Right lobe of liver (tissue), 6 donors: ENCODE data around the gene ADAM8. TPM values are rescaled to one million over a fixed set of nuclear protein-coding genes. Genes with fewer than 3 reads are reported as not detected.
"Not testable (repeated sequence)": the region's sequence is repeated elsewhere in the genome, so short reads cannot be mapped to it uniquely, and the experiment has no call there.

Experiments used
- ATAC-seq, 4 donors: fragments of 200-7000 bp; cut with Tn5 transposase; one replicate each; pipeline ENCODE4 v1.9.1; 2020; ENCODE audit warnings: mild to moderate bottlenecking in 4 of 4, moderate library complexity in 4 of 4
- DNase-seq, 3 donors: peaks; one replicate each; pipeline ENCODE4 v3.0.0-alpha.2; 2020
- H3K27ac ChIP-seq, 3 donors: fragments of 200-600 bp; one replicate each; pipeline ENCODE4 v1.8.0; 2022
- H3K27me3 ChIP-seq, 2 donors: fragments of 200-600 bp; one replicate each; pipeline ENCODE4 v1.8.0; 2022
- H3K36me3 ChIP-seq, 4 donors: fragments of 200-600 bp; sonication (generic) in 1 of 4; one replicate each; pipeline versions ENCODE4 v1.5.1 to v1.8.0; 2017 to 2022; ENCODE audit warnings: control low read depth in 1 of 4
- H3K4me1 ChIP-seq, 4 donors: fragments of 200-600 bp; sonication (generic) in 1 of 4; one replicate each; pipeline versions ENCODE4 v1.5.1 to v1.8.0; 2017 to 2022; ENCODE audit warnings: control low read depth in 1 of 4
- H3K4me3 ChIP-seq, 3 donors: fragments of 200-600 bp; one replicate each; pipeline ENCODE4 v1.8.0; 2022
- H3K9me3 ChIP-seq, 4 donors: fragments of 200-600 bp; sonication (generic) in 1 of 4; one replicate each; pipeline versions ENCODE4 v1.5.1 to v1.8.0; 2017 to 2022; ENCODE audit warnings: control low read depth in 1 of 4
- POLR2A ChIP-seq: fragments of 450-650 bp; IDR thresholded peaks from one replicate; pipeline ENCODE4 v1.6.1; 2017; ENCODE audit warnings: antibody characterized with exemption, mild to moderate bottlenecking
- WGBS: methylation state at CpG from one replicate; pipeline ENCODE4 v1.1.6; 2018; ENCODE audit warnings: low coverage, low lambda C conversion rate; ENCODE audit not compliant: insufficient coverage; ENCODE audit errors: missing lambda C conversion rate; 5-methylcytosine and 5-hydroxymethylcytosine counted together
- intact Hi-C, 2 donors: fragments of 100-400 bp; cut with DNase I; formaldehyde crosslinking; loops; one replicate each; pipeline versions ENCODE4 v1.11.2 to v1.14.1; 2022
- total RNA-seq, 6 experiments: library from RNA; depleted of rRNA in 2 of 6; stranded (reverse); fragments of >200 nt in 2 of 6; fragmentation: NEBNext Ultra II Directional in 3 of 6; extraction: Animal tissue kit (Norgen Biotek cat#: 25700) in 3 of 6; gene quantifications; one replicate each; pipeline versions ENCODE4 v1.1.0 to v1.2.4, GENCODE V29; 2016 to 2023
- TF ChIP-seq, protein P1 (sequence below), 4 donors: fragments of 200-600 bp in 3 of 4; fragments of 450-650 bp in 1 of 4; IDR thresholded peaks; one replicate each; pipeline versions ENCODE4 v1.5.1 to v1.8.0; 2016 to 2022; ENCODE audit warnings: antibody characterized with exemption in 4 of 4, mild to moderate bottlenecking in 2 of 4
- donor health status: DM: no; HTN: yes; CAD: no.
- donor health status: DM: no; HTN: no; CAD: no.
- donor health status: DM: no; HTN: no; CAD: no.
- donor health status: DM: no; HTN: yes; CAD: no.
- donor health status: DM: no; HTN: yes; CAD: no.

ADAM8 gene
- total RNA-seq, 6 experiments from 2014 or later = 2.6 to 8.8 (median 5.2) TPM

GRCh38 chr10:133235265-133235855 is 41.3 kb downstream of the ADAM8 start:
- Histone ChIP-seq H3K27ac (no peak overlapping the region), H3K27me3 (peaks cover 0 to 4% of the 10 kb centered on the region in 2 donors), H3K9me3 (no peaks in the 10 kb centered on the region), H3K4me3 (no peak overlapping the region), H3K4me1 (peaks cover 0 to 9% (median 0%) of the 10 kb centered on the region in 4 donors), H3K36me3 (no peaks in the 10 kb centered on the region)
- DNase-seq = no peak
- ATAC-seq = peak; percentile 8 to 38 (median 20)
- 0% methylated on average over 7 of the region's 48 CpGs for WGBS
- TF ChIP-seq POLR2A = no peak
- TF ChIP-seq, protein P1, sequence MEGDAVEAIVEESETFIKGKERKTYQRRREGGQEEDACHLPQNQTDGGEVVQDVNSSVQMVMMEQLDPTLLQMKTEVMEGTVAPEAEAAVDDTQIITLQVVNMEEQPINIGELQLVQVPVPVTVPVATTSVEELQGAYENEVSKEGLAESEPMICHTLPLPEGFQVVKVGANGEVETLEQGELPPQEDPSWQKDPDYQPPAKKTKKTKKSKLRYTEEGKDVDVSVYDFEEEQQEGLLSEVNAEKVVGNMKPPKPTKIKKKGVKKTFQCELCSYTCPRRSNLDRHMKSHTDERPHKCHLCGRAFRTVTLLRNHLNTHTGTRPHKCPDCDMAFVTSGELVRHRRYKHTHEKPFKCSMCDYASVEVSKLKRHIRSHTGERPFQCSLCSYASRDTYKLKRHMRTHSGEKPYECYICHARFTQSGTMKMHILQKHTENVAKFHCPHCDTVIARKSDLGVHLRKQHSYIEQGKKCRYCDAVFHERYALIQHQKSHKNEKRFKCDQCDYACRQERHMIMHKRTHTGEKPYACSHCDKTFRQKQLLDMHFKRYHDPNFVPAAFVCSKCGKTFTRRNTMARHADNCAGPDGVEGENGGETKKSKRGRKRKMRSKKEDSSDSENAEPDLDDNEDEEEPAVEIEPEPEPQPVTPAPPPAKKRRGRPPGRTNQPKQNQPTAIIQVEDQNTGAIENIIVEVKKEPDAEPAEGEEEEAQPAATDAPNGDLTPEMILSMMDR (IDR thresholded peaks at IDR 0.05) = no peak
- intact Hi-C loops = no loop called here

GRCh38 chr10:133234796-133235195 is 41.9 kb downstream of the ADAM8 start:
- H3K27me3 ChIP-seq, H3K4me3 ChIP-seq, H3K4me1 ChIP-seq, intact Hi-C loops, DNase-seq, H3K27ac ChIP-seq, ATAC-seq, H3K9me3 ChIP-seq, H3K36me3 ChIP-seq: not testable (repeated sequence)
- WGBS = 35% methylated on average over 10 of the region's 10 CpGs

DNA sequence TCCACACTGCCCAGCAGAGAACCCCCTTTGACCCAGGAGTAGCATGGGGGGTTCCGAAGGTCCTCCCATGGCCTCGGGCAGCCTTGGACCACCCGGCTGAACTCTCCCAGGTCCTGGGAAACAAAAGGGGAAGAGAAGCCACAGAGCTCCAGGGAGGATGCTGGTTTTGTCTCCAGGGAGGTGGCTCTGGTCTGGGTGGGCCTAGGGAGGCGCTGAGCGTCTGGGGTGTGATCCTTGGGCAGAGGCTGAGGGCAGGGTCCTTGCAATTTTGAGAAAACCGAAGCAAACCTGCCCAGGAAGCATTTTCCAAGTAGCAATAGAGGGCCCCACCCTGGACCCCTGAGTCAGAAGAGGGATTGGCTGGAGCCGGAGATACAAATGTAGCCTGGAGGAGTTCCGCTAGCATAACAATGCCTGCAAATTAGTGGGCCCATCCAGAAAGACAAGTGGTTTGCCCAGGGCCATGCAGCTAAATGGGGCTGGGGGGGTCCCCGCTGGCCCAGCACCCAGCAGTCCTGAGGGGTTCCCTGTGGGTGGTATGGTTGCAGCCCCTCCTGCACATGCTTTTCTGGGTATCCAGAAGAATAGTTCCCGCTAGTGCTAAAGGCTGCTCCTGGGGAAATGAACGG is 44.6 kb downstream of the ADAM8 start:
- H3K4me3 ChIP-seq = no peak overlapping the region
- intact Hi-C loops = no loop called here
- no peak for TF ChIP-seq POLR2A
- TF ChIP-seq, protein P1 (IDR thresholded peaks at IDR 0.05) = no peak
- no peaks in the 10 kb centered on the region for H3K9me3 ChIP-seq
- peaks cover 0 to 9% (median 0%) of the 10 kb centered on the region in 4 donors for H3K4me1 ChIP-seq
- H3K27ac ChIP-seq = no peak overlapping the region
- DNase-seq (no peak), ATAC-seq (no peak)
- H3K27me3 ChIP-seq = peaks cover 0 to 13% of the 10 kb centered on the region in 2 donors
- 33% methylated on average over 8 of the region's 11 CpGs for WGBS
- H3K36me3 ChIP-seq = no peaks in the 10 kb centered on the region

DNA sequence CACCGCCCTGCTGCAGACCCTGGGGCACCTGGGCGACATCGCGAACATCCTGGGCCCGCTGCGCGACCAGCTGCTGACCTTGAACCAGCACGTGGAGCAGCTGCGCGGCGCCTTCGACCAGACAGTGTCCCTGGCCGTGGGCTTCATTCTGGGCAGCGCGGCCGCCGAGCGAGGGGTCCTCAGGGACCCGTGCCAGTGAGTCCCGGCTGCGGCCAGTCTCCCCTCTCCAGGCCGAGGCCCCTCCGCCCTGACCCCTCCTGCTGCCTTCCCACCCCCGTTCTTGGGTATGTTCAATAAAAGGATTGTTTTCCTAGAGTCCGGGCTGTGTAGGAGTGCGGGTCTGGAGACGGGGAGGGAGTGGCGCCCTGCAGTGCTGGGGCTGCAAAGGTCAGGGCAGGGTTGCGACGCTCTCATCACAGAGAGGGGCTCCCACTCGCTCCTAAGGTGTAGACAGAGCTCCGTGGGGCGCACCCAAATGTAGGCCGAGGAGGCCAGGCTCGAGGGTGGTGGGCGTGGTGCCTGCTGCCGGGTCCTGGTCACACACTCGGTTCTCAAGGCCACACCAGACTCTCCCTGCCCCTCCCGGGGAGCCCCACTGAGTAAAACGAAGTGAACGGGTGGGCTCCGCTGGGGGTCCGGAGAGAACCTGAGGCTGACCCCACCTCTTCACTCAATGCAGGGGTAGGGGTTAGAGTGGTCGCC is 45.3 kb downstream of the ADAM8 start:
- Histone ChIP-seq H3K4me3 (no peak overlapping the region), H3K4me1 (peaks cover 0 to 3% (median 0%) of the 10 kb centered on the region in 4 donors), H3K36me3 (no peaks in the 10 kb centered on the region), H3K9me3 (no peaks in the 10 kb centered on the region), H3K27ac (no peak overlapping the region), H3K27me3 (peaks cover 0 to 13% of the 10 kb centered on the region in 2 donors)
- no peak for ATAC-seq
- intact Hi-C loops = no loop called here
- WGBS = 5% methylated on average over 4 of the region's 44 CpGs
- DNase-seq = no peak
- TF ChIP-seq POLR2A = no peak
- TF ChIP-seq, protein P1 (IDR thresholded peaks at IDR 0.05) = no peak
